GM18507 (cell line): Measurements from ENCODE around the gene PRDM10.

ENCODE experiments used
- DNase-seq: peaks from one replicate; pipeline ENCODE4 v3.0.0; 2011; ENCODE audit warnings: low read depth; ENCODE audit not compliant: insufficient read length; ENCODE audit errors: extremely low spot score
- FAIRE-seq: peaks from 2 replicates; lab custom pipeline; 2011; peaks lifted over from hg19 to GRCh38; lab: Jason Lieb, UNC

Gene PRDM10, protein sequence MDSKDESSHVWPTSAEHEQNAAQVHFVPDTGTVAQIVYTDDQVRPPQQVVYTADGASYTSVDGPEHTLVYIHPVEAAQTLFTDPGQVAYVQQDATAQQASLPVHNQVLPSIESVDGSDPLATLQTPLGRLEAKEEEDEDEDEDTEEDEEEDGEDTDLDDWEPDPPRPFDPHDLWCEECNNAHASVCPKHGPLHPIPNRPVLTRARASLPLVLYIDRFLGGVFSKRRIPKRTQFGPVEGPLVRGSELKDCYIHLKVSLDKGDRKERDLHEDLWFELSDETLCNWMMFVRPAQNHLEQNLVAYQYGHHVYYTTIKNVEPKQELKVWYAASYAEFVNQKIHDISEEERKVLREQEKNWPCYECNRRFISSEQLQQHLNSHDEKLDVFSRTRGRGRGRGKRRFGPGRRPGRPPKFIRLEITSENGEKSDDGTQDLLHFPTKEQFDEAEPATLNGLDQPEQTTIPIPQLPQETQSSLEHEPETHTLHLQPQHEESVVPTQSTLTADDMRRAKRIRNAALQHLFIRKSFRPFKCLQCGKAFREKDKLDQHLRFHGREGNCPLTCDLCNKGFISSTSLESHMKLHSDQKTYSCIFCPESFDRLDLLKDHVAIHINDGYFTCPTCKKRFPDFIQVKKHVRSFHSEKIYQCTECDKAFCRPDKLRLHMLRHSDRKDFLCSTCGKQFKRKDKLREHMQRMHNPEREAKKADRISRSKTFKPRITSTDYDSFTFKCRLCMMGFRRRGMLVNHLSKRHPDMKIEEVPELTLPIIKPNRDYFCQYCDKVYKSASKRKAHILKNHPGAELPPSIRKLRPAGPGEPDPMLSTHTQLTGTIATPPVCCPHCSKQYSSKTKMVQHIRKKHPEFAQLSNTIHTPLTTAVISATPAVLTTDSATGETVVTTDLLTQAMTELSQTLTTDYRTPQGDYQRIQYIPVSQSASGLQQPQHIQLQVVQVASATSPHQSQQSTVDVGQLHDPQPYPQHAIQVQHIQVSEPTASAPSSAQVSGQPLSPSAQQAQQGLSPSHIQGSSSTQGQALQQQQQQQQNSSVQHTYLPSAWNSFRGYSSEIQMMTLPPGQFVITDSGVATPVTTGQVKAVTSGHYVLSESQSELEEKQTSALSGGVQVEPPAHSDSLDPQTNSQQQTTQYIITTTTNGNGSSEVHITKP

DNA sequence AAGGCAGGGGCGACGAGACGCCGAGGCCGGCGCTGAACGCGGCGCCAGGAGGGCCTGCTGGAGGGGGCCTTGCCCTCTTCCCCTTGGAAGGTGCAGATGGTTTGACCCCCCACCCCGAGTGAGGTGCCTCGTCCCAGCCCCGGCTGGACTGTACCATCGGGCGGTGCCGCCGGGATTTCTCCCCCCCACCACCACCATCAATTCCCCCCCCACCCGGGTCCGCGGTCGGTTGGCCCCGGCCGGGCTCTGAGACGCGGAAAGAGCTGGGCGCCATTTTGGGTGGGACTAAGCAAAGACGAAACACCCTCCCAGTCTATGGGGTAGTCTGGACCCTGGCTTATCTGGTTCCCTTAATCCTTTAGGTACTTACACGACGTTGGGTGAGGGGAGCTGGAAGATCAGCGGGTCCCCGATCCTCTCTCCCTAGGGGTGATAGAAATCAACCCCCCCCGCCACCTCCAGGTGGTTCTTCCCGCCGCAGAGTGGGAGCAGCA is at the start of gene PRDM10:
PRDM10 (minus strand) TSS at position 484 of the 494 bp plus-strand sequence. CDS start 41,871 bp downstream, outside the sequence.
- peak; percentile 72 for DNase-seq
- no peak for FAIRE-seq

DNA sequence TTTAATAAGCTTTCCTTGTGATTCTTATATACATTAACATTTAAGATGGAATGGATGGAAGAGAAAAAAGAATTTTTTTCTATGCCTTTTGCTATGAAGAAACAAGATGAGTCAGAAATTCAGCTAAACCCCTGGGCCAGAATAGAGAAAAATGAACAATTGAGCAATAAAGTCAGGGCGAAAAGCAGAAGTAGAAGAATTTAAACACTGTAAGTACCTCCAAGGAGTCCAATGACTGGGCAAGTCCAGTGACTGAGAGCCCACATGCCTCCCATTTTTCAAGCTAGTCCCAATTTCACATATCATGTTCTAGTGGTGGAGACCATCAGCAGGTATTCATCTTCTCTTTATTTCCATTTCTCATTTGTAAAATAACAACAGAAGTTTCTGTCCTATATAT is 48.4 kb upstream of the PRDM10 start:
- DNase-seq (no peak), FAIRE-seq (no peak)

DNA sequence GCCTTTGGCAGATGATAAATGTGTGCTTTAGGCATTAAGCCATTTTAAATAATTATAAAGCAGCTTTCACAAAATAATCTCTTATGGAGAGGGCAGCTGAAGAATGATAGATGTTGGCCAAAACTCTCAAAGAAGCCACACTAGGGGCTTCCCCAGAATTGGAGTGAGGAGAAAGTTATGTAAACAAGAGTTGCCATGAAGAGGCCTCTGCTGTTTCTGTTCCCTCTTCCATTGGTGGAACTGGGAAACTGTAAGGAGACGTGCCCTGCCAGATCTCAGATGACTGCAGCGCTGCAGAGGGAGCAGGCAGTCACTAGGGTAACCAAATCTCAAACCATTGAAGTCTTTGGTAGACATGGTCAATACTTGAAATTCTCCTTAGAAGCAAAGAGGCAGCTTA is 47.6 kb upstream of the PRDM10 start:
- FAIRE-seq: no peak
- no peak for DNase-seq

DNA sequence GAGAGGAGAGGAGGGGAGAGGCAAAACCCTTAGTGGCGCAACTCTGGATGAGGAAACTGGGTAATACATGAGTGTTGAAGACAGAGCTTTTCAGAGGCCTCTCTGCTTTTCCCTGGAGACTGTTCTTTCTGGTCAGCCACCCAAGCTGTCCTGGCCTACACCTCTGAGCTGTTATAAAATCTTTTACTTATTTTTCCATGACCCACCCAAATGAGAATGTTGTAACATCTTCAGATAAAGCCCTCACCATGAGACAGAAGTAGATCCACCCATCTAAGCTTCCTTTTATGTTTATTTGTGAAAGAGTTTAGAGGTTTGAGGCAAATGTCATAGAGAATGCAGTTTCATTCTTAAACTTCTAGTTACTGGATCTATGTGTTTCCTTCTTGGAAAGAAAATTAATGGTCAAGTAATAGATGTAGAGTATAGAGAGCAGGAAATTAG is 46.7 kb upstream of the PRDM10 start:
- DNase-seq (no peak), FAIRE-seq (no peak)

DNA sequence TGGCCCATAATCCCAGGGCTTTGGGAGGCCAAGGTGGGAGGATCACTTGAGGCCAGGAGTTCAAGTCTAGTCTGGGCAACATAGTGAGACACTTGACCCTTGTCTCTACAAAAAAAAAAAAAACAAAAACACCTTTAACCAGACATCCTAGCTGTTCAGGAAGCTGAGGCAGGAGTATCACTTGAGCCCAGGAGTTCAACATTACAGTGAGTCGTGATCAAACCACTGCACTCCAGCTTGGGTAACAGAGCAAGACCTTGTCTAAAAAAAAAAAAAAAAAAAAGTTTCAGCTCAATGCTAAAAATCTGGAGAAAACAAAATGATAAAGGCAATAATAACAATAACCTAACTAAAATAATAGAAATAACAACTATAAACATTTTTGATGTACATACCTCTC is 44.5 kb upstream of the PRDM10 start:
- DNase-seq: no peak
- no peak for FAIRE-seq

DNA sequence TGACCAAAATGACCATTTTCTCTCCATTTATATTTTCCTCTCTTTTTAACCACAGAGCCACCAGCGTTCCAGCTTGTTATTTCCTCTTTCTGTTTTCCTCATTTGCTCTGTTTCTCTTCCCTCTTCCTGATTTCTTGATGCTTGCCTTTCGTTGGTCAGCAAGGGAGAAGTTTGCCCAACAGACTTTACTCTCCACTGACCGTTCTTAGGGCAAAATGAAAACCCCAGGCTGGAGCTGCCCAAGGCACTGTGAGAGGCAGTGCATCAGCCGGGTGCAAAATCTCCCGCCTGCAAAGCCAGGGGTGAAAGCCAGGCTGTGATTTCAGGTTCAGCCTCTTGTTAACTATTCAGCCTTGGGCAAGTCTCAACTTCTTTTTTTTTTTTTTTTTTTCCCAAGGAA is 40.9 kb upstream of the PRDM10 start:
- no peak for FAIRE-seq
- no peak for DNase-seq

DNA sequence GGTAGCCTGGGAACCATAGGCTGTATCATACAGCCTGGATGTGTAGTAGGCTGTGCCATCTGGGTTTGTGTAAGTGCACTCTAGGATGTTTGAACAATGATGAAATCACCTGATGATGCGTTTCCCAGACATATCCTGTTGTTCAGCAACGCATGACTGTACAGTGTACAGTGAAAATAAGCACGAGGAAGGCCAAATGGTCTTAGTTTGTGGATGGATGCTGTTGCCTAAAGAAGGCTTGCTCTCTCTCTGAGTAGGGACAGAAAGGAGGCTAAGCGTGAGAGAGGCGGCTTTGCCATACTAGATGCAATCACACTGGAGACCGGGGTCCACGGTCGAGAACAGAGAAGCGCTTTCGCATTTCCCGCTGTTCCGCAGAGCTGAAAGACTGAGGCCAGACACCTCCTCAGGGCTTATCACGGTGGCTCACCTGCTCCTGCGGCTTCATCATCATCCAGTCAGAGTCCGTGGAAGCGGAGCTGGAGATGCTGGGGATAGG is 39.5 kb upstream of the PRDM10 start:
- FAIRE-seq: no peak
- DNase-seq: no peak

DNA sequence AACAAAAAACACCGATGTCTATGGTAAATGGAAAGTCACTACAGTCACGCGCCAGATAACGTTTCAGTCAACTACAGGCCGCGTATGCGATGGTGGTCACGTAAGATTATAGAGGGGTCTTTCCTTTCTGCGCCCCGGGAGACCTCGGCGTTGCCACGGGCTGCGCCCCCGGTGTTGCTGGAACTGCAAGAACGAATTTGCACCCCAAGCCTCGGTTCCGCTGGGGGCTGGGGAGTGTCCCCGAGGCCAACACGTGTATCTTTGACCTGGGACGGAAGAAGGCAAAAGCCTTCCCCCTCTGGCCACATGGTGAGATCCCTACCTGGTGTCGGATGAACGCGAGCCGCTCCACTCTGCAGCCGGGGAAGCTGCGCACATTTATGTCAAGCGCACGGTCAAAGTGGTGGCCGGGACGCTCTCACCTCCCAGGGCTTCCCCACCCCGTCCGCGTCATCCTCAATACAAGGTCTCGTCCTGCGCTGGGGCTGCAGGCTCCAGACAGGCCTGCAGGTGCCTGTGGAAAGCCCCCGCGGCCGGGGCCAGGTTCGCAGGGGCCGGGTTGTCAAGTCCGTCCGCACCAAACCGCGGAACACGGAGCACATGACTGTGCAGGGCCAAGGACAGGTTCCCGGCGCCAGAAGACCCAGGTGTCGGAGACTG is 37.8 kb upstream of the PRDM10 start:
- no peak for FAIRE-seq

DNA sequence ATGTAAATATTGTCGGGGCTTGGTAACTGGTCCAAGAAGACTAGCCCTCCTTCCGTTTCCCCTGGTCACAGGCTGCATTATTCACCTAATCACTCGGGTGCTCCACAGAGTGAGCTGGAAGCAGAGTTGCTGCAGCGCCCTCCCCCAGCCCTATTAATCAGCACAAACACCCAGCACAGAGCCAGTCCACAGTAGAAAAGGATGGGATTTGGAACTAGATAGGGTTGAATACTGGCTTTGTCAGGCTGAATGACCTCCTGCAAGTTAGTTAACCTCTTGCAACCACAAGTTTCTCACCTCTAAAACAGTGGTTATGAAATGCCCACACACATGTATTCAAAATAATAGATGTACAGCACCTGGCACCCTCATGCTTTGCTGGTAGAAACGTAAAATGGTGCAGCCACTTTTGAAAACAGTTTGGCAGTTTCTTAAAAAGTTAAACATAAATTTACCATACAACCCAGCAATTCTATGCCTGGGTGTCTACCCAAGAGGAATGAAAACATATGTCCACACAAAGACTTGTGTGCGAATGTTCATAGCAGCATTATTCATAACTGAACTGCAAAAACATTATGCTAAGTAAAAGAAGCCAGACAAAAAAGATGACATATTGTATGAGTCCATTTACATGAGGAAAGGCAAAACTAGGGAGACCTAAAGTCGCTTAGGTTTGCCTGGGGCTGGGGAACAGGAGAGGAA is 35.4 kb upstream of the PRDM10 start:
- DNase-seq (no peak), FAIRE-seq (no peak)

More for the DNA sequence above, 37.8 kb upstream of the PRDM10 start:
- no peak for DNase-seq

DNA sequence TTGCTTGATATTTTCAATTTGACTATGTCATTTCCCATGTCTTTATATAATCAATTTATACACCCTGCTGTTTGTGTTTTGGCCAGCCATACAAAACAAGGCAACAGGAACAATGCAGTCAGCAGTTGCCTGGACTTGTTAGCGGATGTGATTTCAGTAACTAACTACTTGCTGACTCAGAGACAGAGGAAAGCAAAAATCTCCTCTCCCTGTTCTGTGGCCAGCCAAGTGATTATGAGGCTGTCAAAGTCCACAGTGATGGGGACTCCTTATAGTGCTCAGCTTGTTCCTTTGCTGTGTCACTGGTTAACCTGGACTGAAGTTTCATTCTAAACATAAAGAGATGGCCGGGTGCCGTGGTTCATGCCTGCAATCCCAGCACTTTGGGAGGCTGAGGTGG is 34.4 kb upstream of the PRDM10 start:
- DNase-seq: no peak
- FAIRE-seq: no peak

DNA sequence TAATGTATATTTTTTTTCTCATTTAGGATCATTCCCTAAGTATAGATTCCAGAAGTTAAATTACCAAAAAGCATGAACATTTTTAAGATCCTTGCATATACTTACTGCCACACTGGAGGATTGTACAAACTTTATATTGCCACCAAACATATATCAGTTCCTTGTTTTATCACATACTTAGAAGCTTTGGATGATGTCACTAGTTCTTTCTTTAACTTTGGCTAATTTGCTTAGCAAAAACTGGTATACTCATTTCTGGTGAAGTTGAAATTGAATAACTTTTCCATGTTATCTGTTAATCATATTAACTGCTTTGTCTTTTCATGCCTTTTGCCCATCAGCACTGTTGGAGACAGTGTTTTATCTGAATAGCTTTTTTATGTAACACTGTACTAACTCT is 31.6 kb upstream of the PRDM10 start:
- FAIRE-seq (no peak), DNase-seq (no peak)

DNA sequence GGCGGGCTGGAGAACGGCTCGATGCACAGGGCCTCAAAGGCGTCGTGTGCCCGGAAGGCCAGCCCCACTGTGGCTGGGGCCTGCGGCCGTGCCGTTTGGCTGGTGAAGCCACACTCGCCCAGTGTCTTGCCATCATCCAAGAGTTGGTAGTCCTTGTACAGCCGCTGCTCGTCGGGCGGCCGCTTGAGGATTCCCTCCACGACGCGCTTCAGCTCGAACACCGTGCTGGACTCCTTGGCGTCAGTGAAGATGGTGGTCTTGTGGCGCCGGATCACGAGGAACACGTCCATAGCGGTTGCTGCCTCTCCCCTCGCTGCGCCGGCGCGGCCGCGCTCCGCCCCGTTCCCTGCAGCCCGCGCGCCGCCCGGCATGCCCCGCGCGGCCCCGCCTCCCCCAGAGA is 30.3 kb upstream of the PRDM10 start:
- FAIRE-seq: no peak
- no peak for DNase-seq

DNA sequence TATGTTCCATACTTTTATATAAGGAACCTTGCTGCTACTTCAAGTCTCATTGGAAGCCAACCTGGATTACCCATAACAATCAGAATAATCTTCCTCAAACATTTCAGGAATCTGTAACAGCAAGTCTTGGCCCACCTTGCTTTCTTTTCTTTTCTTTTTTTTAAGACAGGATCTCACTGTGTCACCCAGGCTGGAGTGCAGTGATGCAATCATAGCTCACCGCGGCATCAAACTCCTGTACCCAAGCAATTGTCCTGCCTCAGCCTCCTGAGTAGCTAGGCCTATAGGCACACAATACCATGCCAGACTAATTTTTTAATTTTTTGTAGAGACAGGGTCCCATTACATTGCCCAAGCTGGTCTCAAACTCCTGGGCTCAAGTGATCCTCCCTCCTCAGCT is 29.3 kb upstream of the PRDM10 start:
- DNase-seq (no peak), FAIRE-seq (no peak)

DNA sequence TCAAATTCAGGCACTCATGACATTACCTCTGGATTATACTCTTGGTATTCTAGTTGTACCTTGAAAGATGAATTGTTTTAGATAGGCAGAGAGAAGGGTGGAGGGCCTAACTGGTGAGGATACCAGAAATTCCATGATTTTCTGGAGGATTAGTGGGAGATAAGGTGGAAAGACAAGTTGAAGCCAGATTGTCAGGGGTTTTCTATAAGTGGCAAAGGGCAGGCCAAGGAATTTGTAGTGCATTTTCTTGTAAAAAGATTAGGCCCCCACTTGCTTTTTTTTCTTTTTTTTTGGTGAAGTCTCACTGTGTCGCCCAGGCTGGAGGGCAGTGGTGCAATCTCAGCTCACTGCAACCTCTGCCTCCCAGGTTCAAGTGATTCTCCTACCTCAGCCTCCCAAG is 28.4 kb upstream of the PRDM10 start:
- FAIRE-seq: no peak
- no peak for DNase-seq

DNA sequence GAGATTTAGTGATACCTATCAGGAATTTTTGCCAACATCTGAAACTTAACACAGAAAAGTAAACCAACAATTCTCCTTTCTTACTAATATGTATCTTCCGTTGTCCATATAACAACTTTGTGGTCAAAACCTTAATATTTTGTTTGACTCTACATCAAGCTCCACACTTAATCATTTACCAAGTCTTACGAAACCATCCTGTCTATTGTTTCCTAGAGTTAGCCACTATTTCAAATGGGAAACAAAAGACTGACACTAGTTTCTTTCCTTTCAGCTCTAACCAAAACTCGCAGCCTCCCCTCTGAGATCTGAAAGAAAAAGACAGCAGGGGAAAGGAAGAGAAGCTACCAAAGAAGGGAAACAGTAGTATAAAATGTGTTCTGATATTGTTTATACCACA is 26.5 kb upstream of the PRDM10 start:
- DNase-seq (no peak), FAIRE-seq (peak; percentile 9)

DNA sequence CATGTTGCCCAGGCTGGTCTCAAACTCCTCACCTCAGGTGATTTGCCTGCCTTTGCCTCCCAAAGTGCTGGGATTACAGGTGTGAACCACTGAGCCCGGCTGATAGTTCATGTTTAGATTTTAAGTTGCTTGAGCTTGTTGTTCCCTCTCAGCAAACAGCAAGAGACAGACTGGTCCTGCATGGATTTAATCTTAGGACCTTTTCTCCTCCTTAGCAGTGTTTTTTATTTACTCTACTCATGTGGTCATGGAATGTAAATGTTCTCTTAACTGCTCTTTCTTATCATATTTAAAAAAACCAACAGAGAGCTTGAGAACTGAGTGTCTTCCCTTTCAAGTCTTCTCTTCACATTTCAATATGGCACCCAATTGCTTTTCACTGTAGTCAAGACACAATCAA is 22.7 kb upstream of the PRDM10 start:
- FAIRE-seq (no peak), DNase-seq (no peak)

DNA sequence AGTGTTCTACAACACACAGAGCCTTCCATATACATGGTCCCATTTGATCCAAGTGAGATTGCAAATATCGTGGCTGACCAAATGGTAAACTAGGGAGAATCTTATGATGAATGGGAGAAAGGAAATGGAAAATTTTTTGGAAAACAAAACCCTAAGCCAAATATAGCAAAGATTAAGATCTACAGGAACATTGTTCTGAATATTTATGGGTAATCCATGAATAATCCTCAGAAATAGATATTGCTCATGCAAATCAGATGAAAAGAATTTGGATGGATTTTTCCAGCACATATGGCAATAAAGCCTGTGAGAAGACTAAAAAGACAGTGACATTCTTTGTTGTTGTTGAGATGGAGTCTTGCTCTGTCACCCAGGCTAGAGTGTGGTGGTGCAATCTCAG is 21.7 kb upstream of the PRDM10 start:
- DNase-seq (no peak), FAIRE-seq (no peak)

DNA sequence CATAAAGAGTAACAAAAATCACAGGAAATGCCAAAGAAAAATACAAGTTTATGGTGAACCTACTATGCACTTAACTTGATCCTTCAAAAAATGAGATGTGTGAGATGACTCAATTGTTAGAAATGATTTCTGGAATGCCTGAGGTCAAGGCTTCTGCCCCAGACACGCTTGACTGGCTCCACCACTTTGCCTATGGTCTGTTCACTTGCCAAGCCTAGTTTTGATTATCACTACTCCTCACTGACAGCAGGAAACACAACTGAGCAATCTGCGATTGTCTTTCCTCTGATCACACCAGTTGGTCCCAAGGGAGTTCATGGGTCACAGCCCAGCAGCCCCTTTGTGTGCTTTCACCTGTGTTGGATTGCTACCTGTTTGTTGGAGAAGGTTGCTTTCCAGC is 20.6 kb upstream of the PRDM10 start:
- peak; percentile 54 for DNase-seq
- FAIRE-seq: peak; percentile 90

DNA sequence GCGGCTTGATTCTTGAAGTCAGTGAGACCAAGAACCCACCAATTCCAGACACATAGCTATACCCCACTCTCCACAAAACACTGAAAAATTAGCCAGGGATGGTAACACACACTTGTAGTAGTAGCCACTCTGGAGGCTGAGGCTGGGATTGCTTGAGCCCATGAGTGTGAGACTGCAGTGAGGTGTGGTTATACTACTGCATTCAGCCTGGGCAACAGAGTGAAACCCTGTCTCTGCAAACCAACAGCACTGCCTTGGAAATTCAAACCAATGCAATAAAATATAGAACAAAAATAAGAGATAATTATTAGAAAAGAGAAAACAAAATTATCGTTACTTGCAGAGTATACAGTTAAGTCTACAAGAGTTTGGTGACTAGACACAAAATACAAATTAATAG is 20.2 kb upstream of the PRDM10 start:
- DNase-seq: no peak
- no peak for FAIRE-seq
